SJCRH30 (cell line): ENCODE data around the gene UBAC2. TPM values are rescaled to one million over a fixed set of nuclear protein-coding genes. Genes with fewer than 3 reads are reported as not detected.

Source experiments
- DNase-seq, 2 experiments: peaks; one replicate each; pipeline ENCODE4 v3.0.0-alpha.2; 2015 to 2020
- H3K27ac ChIP-seq: fragments of 250-450 bp; sonication (Bioruptor Pico); 2 replicates; pipeline ENCODE4 v1.5.1; 2020; ENCODE audit warnings: mild to moderate bottlenecking, moderate library complexity
- H3K27me3 ChIP-seq: fragments of 250-450 bp; sonication (Bioruptor Pico); 2 replicates; pipeline ENCODE4 v1.5.1; 2020; ENCODE audit warnings: mild to moderate bottlenecking, moderate library complexity
- H3K36me3 ChIP-seq: fragments of 250-450 bp; sonication (Bioruptor Pico); 2 replicates; pipeline ENCODE4 v1.5.1; 2020; ENCODE audit warnings: mild to moderate bottlenecking, moderate library complexity
- H3K4me1 ChIP-seq: fragments of 250-450 bp; sonication (Bioruptor Pico); 2 replicates; pipeline ENCODE4 v1.5.1; 2020; ENCODE audit warnings: mild to moderate bottlenecking, moderate library complexity
- H3K4me3 ChIP-seq: fragments of 250-450 bp; sonication (Bioruptor Pico); 2 replicates; pipeline ENCODE4 v1.5.1; 2020; ENCODE audit warnings: mild to moderate bottlenecking, moderate library complexity
- H3K9me3 ChIP-seq: fragments of 250-450 bp; sonication (Bioruptor Pico); replicated peaks from 2 replicates; pipeline ENCODE4 v1.5.1; 2020; ENCODE audit warnings: mild to moderate bottlenecking, moderate library complexity
- total RNA-seq: library from RNA; depleted of rRNA; stranded (reverse); fragments of >200 nt; shearing (Covaris generic); gene quantifications from 2 replicates; pipeline ENCODE4 v1.2.3, GENCODE V29; 2014; rRNA removed

Gene UBAC2
- 51.3 and 55.6 TPM in 2 replicates for total RNA-seq

DNA sequence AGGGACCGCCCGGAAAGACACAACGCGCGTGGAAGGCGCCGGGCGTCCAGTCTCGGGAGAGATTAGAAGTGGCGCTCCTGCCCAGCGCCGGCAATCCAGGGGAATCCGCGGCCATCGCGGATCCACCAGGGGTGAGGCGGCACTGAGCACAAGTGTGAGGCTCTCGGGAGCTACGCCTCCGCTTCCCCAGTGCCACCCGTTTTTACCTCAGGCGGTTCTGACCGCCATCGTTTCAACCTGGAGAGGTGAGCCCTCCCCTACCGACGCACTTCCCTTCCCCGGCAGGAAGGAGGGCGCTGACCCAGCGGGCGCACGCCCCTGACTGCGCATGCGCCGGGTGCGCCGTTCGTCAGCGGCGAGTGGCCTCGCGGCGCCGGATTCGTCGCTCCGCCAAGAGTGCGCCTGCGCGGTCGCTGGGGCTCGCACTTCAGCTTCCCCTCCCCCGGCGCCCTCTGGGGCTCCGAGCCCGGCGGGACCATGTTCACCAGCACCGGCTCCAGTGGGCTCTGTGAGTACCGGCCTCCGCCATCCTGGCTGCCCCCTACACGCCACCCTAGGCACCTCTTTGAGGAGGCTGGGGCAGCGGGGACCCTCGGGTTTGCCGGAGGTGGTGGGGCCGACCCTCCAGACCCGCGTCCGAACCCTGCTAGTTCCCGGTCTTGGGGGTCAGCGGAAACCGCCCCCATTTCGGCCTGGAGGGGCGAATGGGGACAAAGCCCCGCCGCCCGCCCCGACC lies at the start of gene UBAC2:
UBAC2 (plus strand) TSS at position 423 of the 736 bp plus-strand sequence; CDS start at position 478, 55 bp downstream.
- Histone ChIP-seq H3K27me3 (no peaks in the 10 kb centered on the region), H3K9me3 (no peaks in the 10 kb centered on the region), H3K4me1 (no peaks in the 10 kb centered on the region; the same call in 1 of the 2 replicates), H3K36me3 (no peaks in the 10 kb centered on the region), H3K4me3 (peak within 1 kb of the TSS; percentile 83), H3K27ac (peak within 1 kb of the TSS; percentile 83)
- peak; percentile 90 to 95 for DNase-seq

GRCh38 chr13:99151516-99151915 lies 49.1 kb upstream of the UBAC2 start:
- Histone ChIP-seq H3K4me1 (no peaks in the 10 kb centered on the region), H3K36me3 (no peaks in the 10 kb centered on the region), H3K9me3 (no peaks in the 10 kb centered on the region), H3K27ac (no peak overlapping the region), H3K4me3 (no peak overlapping the region), H3K27me3 (no peaks in the 10 kb centered on the region)
- peak in 1 of 2 experiments; percentile 8 for DNase-seq

DNA sequence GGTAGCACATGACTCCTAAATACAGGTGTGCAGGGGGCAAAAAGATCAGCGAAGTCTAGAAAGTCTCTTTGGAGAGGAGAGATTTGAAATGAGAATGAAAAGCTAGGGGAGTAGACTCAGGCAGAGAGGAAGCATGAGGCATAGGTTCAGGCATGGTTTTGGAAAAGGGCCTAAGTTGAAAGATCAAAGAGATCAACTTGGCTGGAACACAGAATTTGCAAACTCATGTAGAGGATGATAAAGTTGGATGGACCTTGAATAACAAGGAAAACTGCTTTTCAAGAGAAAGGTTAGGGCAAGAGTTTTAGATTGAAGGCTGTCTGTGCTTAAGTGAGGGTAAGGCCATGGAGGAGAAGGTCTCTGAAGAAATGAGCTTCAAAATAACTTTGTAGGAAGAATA lies 47.4 kb upstream of the UBAC2 start:
- Histone ChIP-seq H3K4me3 (no peak overlapping the region), H3K36me3 (no peaks in the 10 kb centered on the region), H3K4me1 (no peaks in the 10 kb centered on the region), H3K27ac (no peak overlapping the region), H3K9me3 (no peaks in the 10 kb centered on the region), H3K27me3 (no peaks in the 10 kb centered on the region)
- DNase-seq = no peak

GRCh38 chr13:99154064-99154463 lies 46.6 kb upstream of the UBAC2 start:
- Histone ChIP-seq H3K27ac (no peak overlapping the region), H3K27me3 (no peaks in the 10 kb centered on the region), H3K4me1 (no peaks in the 10 kb centered on the region), H3K9me3 (no peaks in the 10 kb centered on the region), H3K36me3 (no peaks in the 10 kb centered on the region), H3K4me3 (no peak overlapping the region)
- no peak for DNase-seq

DNA sequence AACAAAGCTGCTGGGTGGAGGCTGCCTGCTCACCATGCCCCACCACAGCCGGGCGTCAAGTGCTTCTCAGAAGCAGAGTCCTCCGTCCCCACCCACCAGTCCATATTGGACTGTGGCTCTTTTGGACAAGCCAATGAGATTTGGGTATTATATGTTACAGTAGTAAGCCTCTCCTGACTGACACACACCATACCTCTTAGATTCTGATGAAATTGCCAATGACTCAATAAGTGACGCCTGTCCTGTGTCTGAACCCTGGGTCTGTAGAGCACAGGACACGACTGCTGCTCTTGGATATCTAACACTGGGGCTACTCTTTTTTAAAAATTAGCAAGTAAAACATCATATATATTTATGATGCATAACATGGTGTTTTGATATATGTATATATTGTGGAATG lies 44.8 kb upstream of the UBAC2 start:
- DNase-seq = no peak
- Histone ChIP-seq H3K27me3 (no peaks in the 10 kb centered on the region), H3K4me3 (no peak overlapping the region)

DNA sequence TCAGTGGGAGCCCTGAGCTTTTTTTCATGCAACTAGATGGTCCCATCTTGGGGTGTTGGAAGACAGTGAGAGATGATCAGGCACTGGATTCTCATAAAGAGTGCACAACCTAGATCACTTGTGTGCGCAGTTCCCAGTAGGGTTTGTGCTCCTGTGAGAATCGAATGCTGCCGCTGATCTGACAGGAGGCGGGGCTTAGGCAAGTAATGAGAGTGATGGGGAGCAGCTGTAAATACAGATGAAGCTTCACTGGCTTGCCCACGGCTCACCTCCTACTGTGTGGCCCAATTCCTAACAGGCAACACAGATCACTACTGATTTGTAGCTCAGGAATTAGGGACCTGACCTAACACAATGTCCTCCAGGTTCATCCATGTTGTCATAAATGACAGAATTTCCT lies 43.6 kb upstream of the UBAC2 start:
- Histone ChIP-seq H3K27ac (no peak overlapping the region), H3K4me1 (no peaks in the 10 kb centered on the region), H3K36me3 (no peaks in the 10 kb centered on the region), H3K4me3 (no peak overlapping the region), H3K9me3 (no peaks in the 10 kb centered on the region), H3K27me3 (no peaks in the 10 kb centered on the region)
- DNase-seq = peak; percentile 58 to 70

More for the DNA sequence above, 44.8 kb upstream of the UBAC2 start:
- H3K36me3 ChIP-seq = no peaks in the 10 kb centered on the region
- H3K4me1 ChIP-seq = no peaks in the 10 kb centered on the region
- no peaks in the 10 kb centered on the region for H3K9me3 ChIP-seq
- no peak overlapping the region for H3K27ac ChIP-seq

GRCh38 chr13:99158846-99159245 lies 41.8 kb upstream of the UBAC2 start:
- Histone ChIP-seq H3K4me1 (no peaks in the 10 kb centered on the region), H3K9me3 (no peaks in the 10 kb centered on the region), H3K27me3 (no peaks in the 10 kb centered on the region), H3K36me3 (no peaks in the 10 kb centered on the region), H3K4me3 (no peak overlapping the region), H3K27ac (no peak overlapping the region)
- no peak for DNase-seq

GRCh38 chr13:99159331-99160061 lies 41.2 kb upstream of the UBAC2 start:
- Histone ChIP-seq H3K36me3 (no peaks in the 10 kb centered on the region), H3K4me3 (no peak overlapping the region), H3K27ac (no peak overlapping the region), H3K27me3 (no peaks in the 10 kb centered on the region), H3K9me3 (no peaks in the 10 kb centered on the region), H3K4me1 (no peaks in the 10 kb centered on the region)
- no peak for DNase-seq

GRCh38 chr13:99160415-99160814 lies 40.2 kb upstream of the UBAC2 start:
- H3K27ac ChIP-seq = no peak overlapping the region
- H3K36me3 ChIP-seq = no peaks in the 10 kb centered on the region
- no peaks in the 10 kb centered on the region for H3K4me1 ChIP-seq
- no peaks in the 10 kb centered on the region for H3K9me3 ChIP-seq
- H3K4me3 ChIP-seq = no peak overlapping the region
- no peaks in the 10 kb centered on the region for H3K27me3 ChIP-seq
- no peak for DNase-seq

DNA sequence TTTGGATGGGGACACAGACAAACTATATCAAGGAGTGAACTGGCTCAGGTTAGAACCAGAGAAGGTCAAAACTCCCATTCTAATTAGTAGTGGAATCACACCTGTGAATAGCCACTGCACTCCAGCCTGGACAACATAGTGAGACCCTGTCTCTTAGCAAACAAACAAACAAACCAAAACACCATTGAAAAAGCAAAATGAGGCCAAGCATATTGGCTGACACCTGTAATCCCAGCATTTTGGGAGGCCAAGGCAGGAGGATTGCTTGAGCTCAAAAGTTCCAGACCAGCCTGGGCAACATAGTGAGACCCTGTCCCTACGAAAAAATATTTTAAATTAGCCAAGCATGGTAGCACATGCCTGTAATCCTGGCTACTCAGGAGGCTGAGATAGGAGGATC lies 39.1 kb upstream of the UBAC2 start:
- no peaks in the 10 kb centered on the region for H3K36me3 ChIP-seq
- H3K9me3 ChIP-seq = no peaks in the 10 kb centered on the region
- no peak overlapping the region for H3K27ac ChIP-seq
- H3K4me1 ChIP-seq = no peaks in the 10 kb centered on the region
- H3K27me3 ChIP-seq = no peaks in the 10 kb centered on the region
- no peak overlapping the region for H3K4me3 ChIP-seq
- no peak for DNase-seq

DNA sequence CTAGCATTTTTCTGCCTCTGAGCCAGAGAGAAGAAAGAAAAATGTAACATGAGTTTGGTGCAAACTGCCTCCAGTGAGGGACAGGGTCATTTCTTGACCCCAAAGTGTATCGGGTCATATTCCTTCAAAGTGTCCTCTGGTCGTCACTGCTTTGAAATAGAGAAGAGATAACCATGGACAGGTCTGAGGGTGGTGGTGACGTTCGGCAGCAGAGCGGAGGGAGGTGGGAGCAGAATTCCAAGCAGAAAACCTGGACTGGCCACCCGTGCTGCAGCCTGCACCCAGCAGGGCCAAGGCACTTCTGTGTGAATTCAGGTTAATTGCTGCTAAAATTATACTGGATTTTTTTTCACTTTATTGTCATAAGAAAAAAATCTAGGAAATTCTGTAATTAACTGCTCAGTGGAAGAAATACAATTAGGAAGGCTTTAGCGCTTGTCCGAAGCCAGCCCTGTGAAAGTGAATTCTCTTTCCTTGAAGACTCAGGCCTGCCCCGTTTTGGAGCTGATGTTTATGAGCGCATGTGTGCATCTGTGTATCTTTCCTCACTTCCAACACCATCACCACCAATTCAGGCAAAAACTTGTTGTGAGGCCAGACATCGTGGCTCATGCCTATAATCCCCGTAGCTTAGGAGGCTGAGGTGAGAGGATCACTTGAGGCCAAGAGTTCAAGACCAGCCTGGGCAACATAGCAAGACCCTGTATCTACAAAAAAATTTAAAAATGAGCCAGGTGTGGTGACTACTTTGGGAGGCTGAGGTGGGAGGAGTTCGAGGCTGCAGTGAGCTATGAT lies 37.9 kb upstream of the UBAC2 start:
- H3K27me3 ChIP-seq = no peaks in the 10 kb centered on the region
- no peaks in the 10 kb centered on the region for H3K4me1 ChIP-seq
- no peaks in the 10 kb centered on the region for H3K36me3 ChIP-seq
- no peak overlapping the region for H3K27ac ChIP-seq
- H3K9me3 ChIP-seq = no peaks in the 10 kb centered on the region
- no peak for DNase-seq
- no peak overlapping the region for H3K4me3 ChIP-seq

DNA sequence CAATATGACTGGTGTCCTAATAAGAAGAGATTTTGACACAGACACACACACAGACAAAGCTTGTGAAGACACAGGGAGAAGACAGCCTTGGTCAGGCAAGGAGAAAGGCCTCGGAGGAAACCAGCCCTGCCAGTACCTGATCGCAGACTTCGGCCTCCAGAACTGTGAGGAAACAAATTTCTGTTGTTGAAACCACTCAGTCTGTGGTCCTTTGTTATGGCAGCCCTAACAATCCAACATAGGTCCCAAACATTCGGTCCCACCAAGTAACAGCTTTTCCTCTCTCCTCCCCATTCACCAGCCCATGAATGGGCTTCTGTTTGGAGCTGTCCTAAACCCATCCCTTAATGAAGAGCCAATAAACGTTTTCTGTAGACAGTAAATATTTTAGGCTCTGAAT lies 36.4 kb upstream of the UBAC2 start:
- Histone ChIP-seq H3K27ac (no peak overlapping the region), H3K27me3 (no peaks in the 10 kb centered on the region), H3K4me3 (no peak overlapping the region), H3K36me3 (no peaks in the 10 kb centered on the region), H3K9me3 (no peaks in the 10 kb centered on the region), H3K4me1 (no peaks in the 10 kb centered on the region)
- DNase-seq = no peak

DNA sequence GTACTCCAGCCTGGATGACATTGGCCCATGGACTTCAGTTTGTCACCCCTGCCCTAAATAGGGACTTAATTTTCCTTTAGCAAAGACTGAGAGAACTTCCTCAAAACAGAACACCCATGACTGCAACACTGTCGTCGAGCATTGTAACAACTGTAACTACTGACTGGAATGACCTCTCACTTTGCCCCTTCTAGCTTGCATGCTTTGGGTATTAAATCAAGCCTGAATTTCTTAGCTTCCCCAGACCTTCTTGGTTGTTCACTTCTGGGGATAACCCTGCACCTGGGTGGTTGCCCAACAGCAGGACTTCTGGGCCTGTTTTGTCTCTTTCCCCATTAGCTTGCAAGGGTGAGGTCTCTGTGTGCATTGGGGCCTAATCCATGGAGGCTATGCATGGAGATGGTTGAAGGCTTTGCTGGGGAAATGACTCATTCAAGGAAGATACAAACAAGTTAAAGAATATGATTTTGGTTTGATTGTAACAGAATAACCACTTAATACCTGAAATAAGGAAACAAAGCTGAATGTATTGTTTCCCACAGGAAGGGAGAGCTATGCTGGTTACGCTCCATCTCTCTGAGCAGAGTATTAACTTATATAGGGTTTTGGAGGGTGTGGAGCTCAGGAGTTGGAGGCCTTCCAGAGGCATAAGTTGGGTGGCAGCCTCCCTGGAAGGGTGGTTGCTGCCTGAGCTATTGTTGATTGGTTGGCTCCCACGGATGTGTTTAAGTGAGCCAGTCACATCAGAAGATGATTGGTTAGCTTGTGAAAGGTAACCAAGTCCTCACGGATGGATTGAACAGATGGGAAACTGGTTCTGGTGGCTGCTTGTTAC lies 34.7 kb upstream of the UBAC2 start:
- H3K4me1 ChIP-seq = no peaks in the 10 kb centered on the region
- no peaks in the 10 kb centered on the region for H3K36me3 ChIP-seq
- DNase-seq = no peak
- no peak overlapping the region for H3K27ac ChIP-seq
- H3K9me3 ChIP-seq = no peaks in the 10 kb centered on the region
- H3K4me3 ChIP-seq = no peak overlapping the region
- H3K27me3 ChIP-seq = no peaks in the 10 kb centered on the region

DNA sequence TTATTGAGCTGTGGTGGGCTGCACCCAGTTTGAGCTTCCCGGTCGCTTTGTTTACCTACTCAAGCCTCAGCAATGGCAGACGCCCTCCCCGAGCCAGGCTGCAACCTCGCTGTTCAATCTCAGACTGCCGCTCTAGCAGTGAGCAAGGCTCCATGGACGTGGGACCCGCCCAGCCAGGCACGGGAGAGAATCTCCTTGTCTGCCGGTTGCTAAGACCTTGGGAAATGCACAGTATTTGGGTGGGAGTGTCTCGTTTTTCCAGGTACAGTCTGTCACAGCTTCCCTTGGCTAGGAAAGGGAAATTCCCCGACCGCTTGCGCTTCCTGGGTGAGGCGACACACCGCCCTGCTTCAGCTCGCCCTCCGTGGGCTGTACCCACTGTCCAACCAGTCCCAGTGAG lies 27.7 kb upstream of the UBAC2 start:
- Histone ChIP-seq H3K4me1 (no peaks in the 10 kb centered on the region), H3K36me3 (no peaks in the 10 kb centered on the region), H3K4me3 (no peak overlapping the region), H3K27ac (no peak overlapping the region), H3K27me3 (no peaks in the 10 kb centered on the region), H3K9me3 (no peaks in the 10 kb centered on the region)
- DNase-seq = no peak
